SK-N-SH treated with all-trans-retinoic acid at 6 μM for 48 hours (cell line): ENCODE results near the gene IRF2BPL.
A peak's percentile ranks its signal among the peaks of the same experiment; 100 is the strongest.
"Not testable (repeated sequence)": the region's sequence is repeated elsewhere in the genome, so short reads cannot be mapped to it uniquely, and the experiment has no call there.

Experiments used
- ATAC-seq: fragments of 200-7000 bp; cut with Tn5 transposase; 3 replicates; pipeline ENCODE4 v1.9.1; 2020; ENCODE audit warnings: mild to moderate bottlenecking, moderate library complexity
- ARNTL ChIP-seq: fragments of 450-650 bp; formaldehyde crosslinking; IDR thresholded peaks from 2 replicates; pipeline ENCODE4 v1.5.0; 2020; ENCODE audit warnings: low read depth, mild to moderate bottlenecking, moderate library complexity, borderline replicate concordance
- BACH2 ChIP-seq: fragments of 250-450 bp; sonication (Bioruptor Pico); IDR thresholded peaks from 2 replicates; pipeline ENCODE4 v1.9.0; 2021; ENCODE audit warnings: mild to moderate bottlenecking, borderline replicate concordance
- CREB5 ChIP-seq: fragments of 250-450 bp; sonication (Bioruptor Pico); IDR thresholded peaks from 2 replicates; pipeline ENCODE4 v1.5.1; 2020; ENCODE audit warnings: low read depth, mild to moderate bottlenecking, moderate library complexity
- CSDC2 ChIP-seq: fragments of 250-450 bp; sonication (Bioruptor Pico); IDR thresholded peaks from 2 replicates; pipeline ENCODE4 v1.5.0; 2020; ENCODE audit warnings: mild to moderate bottlenecking, moderate library complexity
- ESRRG ChIP-seq: fragments of 250-450 bp; sonication (Bioruptor Pico); IDR thresholded peaks from 2 replicates; pipeline ENCODE4 v1.6.1; 2021; ENCODE audit warnings: mild to moderate bottlenecking
- GLIS3 ChIP-seq: fragments of 250-450 bp; sonication (Bioruptor Pico); IDR thresholded peaks from 2 replicates; pipeline ENCODE4 v1.5.0; 2020; ENCODE audit warnings: mild to moderate bottlenecking, moderate library complexity
- ISL1 ChIP-seq: fragments of 250-450 bp; sonication (Bioruptor Pico); IDR thresholded peaks from 2 replicates; pipeline ENCODE4 v2.1.2; 2022; ENCODE audit warnings: mild to moderate bottlenecking, moderate library complexity
- OSR1 ChIP-seq: fragments of 250-450 bp; sonication (Bioruptor Pico); IDR thresholded peaks from 2 replicates; pipeline ENCODE4 v1.8.0; 2022; ENCODE audit warnings: moderate library complexity, mild to moderate bottlenecking, inconsistent platforms
- PATZ1 ChIP-seq: fragments of 250-450 bp; sonication (Bioruptor Pico); IDR thresholded peaks from 2 replicates; pipeline ENCODE4 v1.8.0; 2020; ENCODE audit warnings: mild to moderate bottlenecking, moderate library complexity, borderline replicate concordance
- POU6F1 ChIP-seq: fragments of 250-450 bp; sonication (Bioruptor Pico); IDR thresholded peaks from 2 replicates; pipeline ENCODE4 v1.8.0; 2021; ENCODE audit warnings: low read depth, mild to moderate bottlenecking, moderate library complexity, borderline replicate concordance
- PPARA ChIP-seq: fragments of 250-450 bp; sonication (Bioruptor Pico); IDR thresholded peaks from 2 replicates; pipeline ENCODE4 v1.5.0; 2020; ENCODE audit warnings: mild to moderate bottlenecking, borderline replicate concordance
- RARB ChIP-seq: fragments of 250-450 bp; sonication (Bioruptor Pico); IDR thresholded peaks from 2 replicates; pipeline ENCODE4 v1.8.0; 2021; ENCODE audit warnings: mild to moderate bottlenecking, moderate library complexity
- SNAI2 ChIP-seq: fragments of 250-450 bp; sonication (Bioruptor Pico); IDR thresholded peaks from 2 replicates; pipeline ENCODE4 v1.5.0; 2020; ENCODE audit warnings: mild to moderate bottlenecking, moderate library complexity
- TOX ChIP-seq: fragments of 250-450 bp; sonication (Bioruptor Pico); IDR thresholded peaks from 2 replicates; pipeline ENCODE4 v1.8.0; 2021; ENCODE audit warnings: mild to moderate bottlenecking, moderate library complexity, borderline replicate concordance
- TSHZ2 ChIP-seq: fragments of 250-450 bp; sonication (Bioruptor Pico); IDR thresholded peaks from 2 replicates; pipeline ENCODE4 v1.5.0; 2020; ENCODE audit warnings: mild to moderate bottlenecking, moderate library complexity
- ZFP30 ChIP-seq: fragments of 450-650 bp; formaldehyde crosslinking; IDR thresholded peaks from 2 replicates; pipeline ENCODE4 v1.5.0; 2022; ENCODE audit warnings: mild to moderate bottlenecking, moderate library complexity
- ZNF565 ChIP-seq: fragments of 450-650 bp; formaldehyde crosslinking; conservative IDR thresholded peaks from 2 replicates; pipeline ENCODE4 v1.5.0; 2020; ENCODE audit warnings: low read depth, mild to moderate bottlenecking, moderate library complexity
- ZNF70 ChIP-seq: fragments of 450-650 bp; formaldehyde crosslinking; IDR thresholded peaks from 2 replicates; pipeline ENCODE4 v1.5.0; 2020; ENCODE audit warnings: mild to moderate bottlenecking, moderate library complexity
- ZNF8 ChIP-seq: fragments of 450-650 bp; formaldehyde crosslinking; IDR thresholded peaks from 2 replicates; pipeline ENCODE4 v1.5.0; 2020; ENCODE audit warnings: mild to moderate bottlenecking, moderate library complexity

Gene IRF2BPL

GRCh38 chr14:77023001-77023996 is 5.2 kb downstream of the IRF2BPL start:
- peak; percentile 33 for ATAC-seq
- TF ChIP-seq CREB5 (CRISPR knock-in tag) (0 out of 2 replicates have a peak, but pooled peaks have one; percentile 7), PPARA (CRISPR knock-in tag) (no peak), POU6F1 (CRISPR knock-in tag) (no peak)
- TF ChIP-seq, all 23 proteins: peak for 1

- TF ChIP-seq OSR1 (CRISPR knock-in tag) (no peak), CREB5 (CRISPR knock-in tag) (no peak), ZNF70 (CRISPR knock-in tag) (no peak), TSHZ2 (CRISPR knock-in tag) (no peak), SNAI2 (CRISPR knock-in tag) (no peak), BACH2 (no peak), ZFP30 (no peak), GLIS3 (CRISPR knock-in tag) (no peak), ZNF8 (CRISPR knock-in tag) (no peak), TOX (CRISPR knock-in tag) (no peak), ZNF565 (CRISPR knock-in tag) (no peak), ISL1 (no peak), CSDC2 (CRISPR knock-in tag) (no peak), RARB (CRISPR knock-in tag) (no peak), ARNTL (CRISPR knock-in tag) (no peak), POU6F1 (CRISPR knock-in tag) (no peak), ESRRG (no peak), PPARA (CRISPR knock-in tag) (no peak), PATZ1 (no peak)
- peak; percentile 6; the same call in 2 of the 3 replicates for ATAC-seq
These were observed 6.2 kb downstream of the IRF2BPL start for GRCh38 chr14:77022236-77022852.

GRCh38 chr14:77021424-77021823 is 7.1 kb downstream of the IRF2BPL start:
- not testable (repeated sequence) for ATAC-seq
